Endothelial cell of umbilical vein (primary cell): ENCODE measurements around the gene LONRF2.

ENCODE experiments used
- POLR2A ChIP-seq: IDR thresholded peaks from 2 replicates; pipeline ENCODE4 v1.6.1; 2012; ENCODE audit warnings: low read depth, mild to moderate bottlenecking, control low read depth, low read length
- TF ChIP-seq, protein P1 (sequence below), 2 donors: IDR thresholded peaks; 1 replicate in 1 of 2; 2 replicates in 1 of 2; pipeline ENCODE4 v1.5.1; 2011; ENCODE audit warnings: low read length in 2 of 2, mild to moderate bottlenecking in 2 of 2, moderate library complexity in 2 of 2, control low read depth in 1 of 2, inconsistent platforms in 1 of 2, low read depth in 1 of 2; ENCODE audit not compliant: insufficient read depth in 1 of 2; ENCODE audit errors: extremely low read depth in 1 of 2

DNA sequence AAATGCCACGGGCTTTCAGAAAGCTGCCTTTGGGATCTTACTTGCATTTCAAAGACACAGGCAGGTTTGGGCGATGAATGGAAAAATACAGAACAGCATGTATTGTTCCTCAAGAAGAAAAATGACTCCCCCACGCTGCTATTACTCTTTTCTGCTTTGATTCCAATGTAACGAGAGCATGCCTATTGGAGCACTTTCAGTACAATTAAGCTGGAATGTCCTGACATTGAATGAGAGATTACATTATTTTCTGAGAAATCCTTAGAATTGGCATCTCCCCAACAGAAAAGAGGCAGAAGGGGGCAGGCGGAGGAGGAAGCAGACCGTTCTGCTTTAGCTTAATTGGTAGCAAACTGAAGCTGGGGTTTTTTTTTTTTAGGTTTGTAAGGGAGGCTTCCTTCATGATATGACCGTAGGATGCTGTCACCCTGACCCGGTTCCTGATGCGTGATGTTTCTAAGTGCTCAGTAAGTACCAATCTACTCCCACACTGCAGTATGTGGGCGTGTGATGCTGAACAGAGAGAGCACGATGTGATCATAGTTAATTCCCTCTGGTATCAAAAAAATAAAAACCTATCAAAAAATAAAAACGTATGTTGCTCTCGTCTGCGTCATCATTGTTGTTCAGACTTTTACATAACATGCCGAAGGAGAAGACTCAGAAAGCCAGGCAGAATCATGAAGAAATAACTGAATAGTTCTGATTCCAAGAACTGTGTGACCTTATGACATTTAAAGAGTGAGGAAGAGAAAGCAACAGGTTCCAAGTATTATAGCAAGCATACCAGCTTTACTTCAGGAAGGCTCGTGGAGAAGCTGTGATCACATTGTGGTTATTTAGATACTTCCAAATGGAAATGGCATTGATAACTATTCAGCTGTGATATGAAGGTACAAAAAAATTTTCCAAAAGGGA lies 40.5 kb downstream of the LONRF2 start:
- TF ChIP-seq POLR2A, result no peak
- TF ChIP-seq, protein P1, sequence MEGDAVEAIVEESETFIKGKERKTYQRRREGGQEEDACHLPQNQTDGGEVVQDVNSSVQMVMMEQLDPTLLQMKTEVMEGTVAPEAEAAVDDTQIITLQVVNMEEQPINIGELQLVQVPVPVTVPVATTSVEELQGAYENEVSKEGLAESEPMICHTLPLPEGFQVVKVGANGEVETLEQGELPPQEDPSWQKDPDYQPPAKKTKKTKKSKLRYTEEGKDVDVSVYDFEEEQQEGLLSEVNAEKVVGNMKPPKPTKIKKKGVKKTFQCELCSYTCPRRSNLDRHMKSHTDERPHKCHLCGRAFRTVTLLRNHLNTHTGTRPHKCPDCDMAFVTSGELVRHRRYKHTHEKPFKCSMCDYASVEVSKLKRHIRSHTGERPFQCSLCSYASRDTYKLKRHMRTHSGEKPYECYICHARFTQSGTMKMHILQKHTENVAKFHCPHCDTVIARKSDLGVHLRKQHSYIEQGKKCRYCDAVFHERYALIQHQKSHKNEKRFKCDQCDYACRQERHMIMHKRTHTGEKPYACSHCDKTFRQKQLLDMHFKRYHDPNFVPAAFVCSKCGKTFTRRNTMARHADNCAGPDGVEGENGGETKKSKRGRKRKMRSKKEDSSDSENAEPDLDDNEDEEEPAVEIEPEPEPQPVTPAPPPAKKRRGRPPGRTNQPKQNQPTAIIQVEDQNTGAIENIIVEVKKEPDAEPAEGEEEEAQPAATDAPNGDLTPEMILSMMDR (IDR thresholded peaks at IDR 0.05; ENCODE audit: extremely low read depth in 1 of 2, insufficient read depth in 1 of 2, low read depth in 1 of 2, low read length in 2 of 2), result no peak
